Measurements from ENCODE around the gene LCE3C. TPM values are rescaled to one million over a fixed set of nuclear protein-coding genes. Genes with fewer than 3 reads are reported as not detected.
"Not testable (repeated sequence)": the region's sequence is repeated elsewhere in the genome, so short reads cannot be mapped to it uniquely, and the experiment has no call there.

LCE3C gene
- total RNA-seq, 1 experiment from 2014 or later, result not detected

DNA sequence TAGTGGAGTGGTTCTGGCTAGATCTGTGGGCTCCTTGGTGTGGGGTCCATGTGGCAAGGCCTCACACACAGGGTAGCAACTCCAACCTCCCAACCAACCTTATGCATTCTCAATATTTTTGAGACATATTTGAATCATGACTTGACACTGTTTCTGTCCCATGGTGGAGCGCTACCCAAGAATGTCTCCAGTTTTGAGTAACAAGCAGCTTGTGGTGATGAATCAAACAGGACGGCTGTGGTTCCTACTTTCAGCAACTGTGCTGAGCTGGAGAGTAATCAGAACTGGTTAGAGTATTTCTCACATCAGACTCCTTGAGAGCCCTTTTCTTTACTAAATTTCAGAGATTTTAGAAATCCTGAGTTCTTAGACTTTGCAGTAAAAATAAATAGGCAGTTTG, 22.9 kb upstream of the LCE3C start:
- Histone ChIP-seq H3K56ac (ENCODE audit: insufficient read length, low read depth, low read length) (no peak overlapping the region), H3K79me1 (ENCODE audit: insufficient read depth, low read depth, low read length, poor library complexity, severe bottlenecking) (no peaks in the 10 kb centered on the region), H3K4me1 (ENCODE audit: insufficient read depth, low read length) (no peaks in the 10 kb centered on the region), H4K5ac (ENCODE audit: insufficient read length, low read depth, low read length) (no peak overlapping the region), H3K27ac (ENCODE audit: insufficient read length, low read depth, low read length) (no peak overlapping the region), H2AK5ac (ENCODE audit: insufficient read length, low read length) (no peak overlapping the region), H3K18ac (ENCODE audit: insufficient read length, low read depth, low read length) (no peak overlapping the region), H3T11ph (ENCODE audit: low read length) (no peak overlapping the region), H2BK12ac (ENCODE audit: insufficient read length, low read depth, low read length) (no peak overlapping the region), H3K9me3 (ENCODE audit: control insufficient read depth, low read depth, low read length) (peaks cover 85% of the 10 kb centered on the region), H3K23me2 (ENCODE audit: insufficient read length, low read depth, low read length, poor library complexity, severe bottlenecking) (no peaks in the 10 kb centered on the region), H3K79me2 (ENCODE audit: insufficient read depth, low read length) (no peaks in the 10 kb centered on the region), H3K4me2 (ENCODE audit: insufficient read depth, insufficient read length, low read length) (no peak overlapping the region), H2BK15ac (ENCODE audit: low read depth, low read length) (no peak overlapping the region), H4K91ac (ENCODE audit: insufficient read length, low read depth, low read length) (no peak overlapping the region), H2BK5ac (ENCODE audit: insufficient read length, low read length) (no peak overlapping the region), H3K9ac (ENCODE audit: extremely low read depth, insufficient read length, low read length) (no peak overlapping the region), H2BK20ac (ENCODE audit: low read depth, low read length, poor library complexity, severe bottlenecking) (no peak overlapping the region), H3K14ac (ENCODE audit: insufficient read depth, low read length) (no peak overlapping the region), H2AFZ (ENCODE audit: low read length) (no peak overlapping the region), H2BK120ac (ENCODE audit: low read depth, low read length, poor library complexity, severe bottlenecking) (no peak overlapping the region), H3K4ac (ENCODE audit: low read depth, low read length) (no peak overlapping the region), H4K20me1 (ENCODE audit: control insufficient read depth, insufficient read depth, insufficient read length) (no peaks in the 10 kb centered on the region), H4K8ac (replicated peaks; ENCODE audit: insufficient read length, low read depth, low read length) (no peak overlapping the region), H3K27me3 (ENCODE audit: insufficient read depth, low read length) (no peaks in the 10 kb centered on the region), H3K23ac (ENCODE audit: insufficient read length, low read depth, low read length) (no peak overlapping the region)
- DNase-seq, result no peak
- no CpG with 5 or more reads among the region's 2 CpGs for WGBS (ENCODE audit: extremely low coverage, insufficient read length, low lambda C conversion rate)
- Mint-ChIP-seq H3K27me3 (ENCODE audit: low read depth) (peaks cover 4% of the 10 kb centered on the region), H3K4me1 (no peaks in the 10 kb centered on the region), H3K36me3 (ENCODE audit: insufficient read depth in 1 of 3, low read depth in 3 of 3) (peaks cover 0 to 37% (median 14%) of the 10 kb centered on the region in 3 experiments; a peak in 6 of 7 replicates), H3K4me3 (no peak overlapping the region), H3K9me3 (peaks cover 89 to 94% of the 10 kb centered on the region in 2 experiments), H3K27ac (no peak overlapping the region)
- TF ChIP-seq, protein P1, sequence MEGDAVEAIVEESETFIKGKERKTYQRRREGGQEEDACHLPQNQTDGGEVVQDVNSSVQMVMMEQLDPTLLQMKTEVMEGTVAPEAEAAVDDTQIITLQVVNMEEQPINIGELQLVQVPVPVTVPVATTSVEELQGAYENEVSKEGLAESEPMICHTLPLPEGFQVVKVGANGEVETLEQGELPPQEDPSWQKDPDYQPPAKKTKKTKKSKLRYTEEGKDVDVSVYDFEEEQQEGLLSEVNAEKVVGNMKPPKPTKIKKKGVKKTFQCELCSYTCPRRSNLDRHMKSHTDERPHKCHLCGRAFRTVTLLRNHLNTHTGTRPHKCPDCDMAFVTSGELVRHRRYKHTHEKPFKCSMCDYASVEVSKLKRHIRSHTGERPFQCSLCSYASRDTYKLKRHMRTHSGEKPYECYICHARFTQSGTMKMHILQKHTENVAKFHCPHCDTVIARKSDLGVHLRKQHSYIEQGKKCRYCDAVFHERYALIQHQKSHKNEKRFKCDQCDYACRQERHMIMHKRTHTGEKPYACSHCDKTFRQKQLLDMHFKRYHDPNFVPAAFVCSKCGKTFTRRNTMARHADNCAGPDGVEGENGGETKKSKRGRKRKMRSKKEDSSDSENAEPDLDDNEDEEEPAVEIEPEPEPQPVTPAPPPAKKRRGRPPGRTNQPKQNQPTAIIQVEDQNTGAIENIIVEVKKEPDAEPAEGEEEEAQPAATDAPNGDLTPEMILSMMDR (conservative IDR thresholded peaks at IDR 0.05), result no peak

DNA sequence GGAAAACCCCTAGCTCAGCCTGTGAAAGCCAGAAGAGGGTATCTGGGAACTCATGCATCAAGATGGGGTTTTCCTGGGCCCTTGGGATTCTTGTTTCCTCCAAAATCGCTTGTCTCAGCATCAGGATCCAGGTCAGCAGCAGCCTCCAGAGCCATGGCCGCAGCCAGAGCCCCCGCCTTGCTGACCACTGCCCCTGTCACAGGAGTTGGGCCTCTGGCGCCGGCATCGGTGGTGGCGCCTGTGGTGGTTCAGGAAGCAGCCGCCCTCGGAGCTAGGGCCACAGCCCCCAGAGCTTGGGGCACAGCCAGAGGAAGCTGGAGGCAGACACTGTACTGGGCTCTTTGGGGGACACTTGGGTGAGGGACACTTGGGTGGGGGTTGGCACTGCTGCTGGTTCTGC, 20.5 kb upstream of the LCE3C start:
- not testable (repeated sequence) for H2BK5ac ChIP-seq (ENCODE audit: insufficient read length, low read length); DNase-seq; H3K14ac ChIP-seq (ENCODE audit: insufficient read depth, low read length); H3K79me2 ChIP-seq (ENCODE audit: insufficient read depth, low read length); H3K4me1 Mint-ChIP-seq; H3K4me1 ChIP-seq (ENCODE audit: insufficient read depth, low read length); H2BK20ac ChIP-seq (ENCODE audit: low read depth, low read length, poor library complexity, severe bottlenecking); H2BK12ac ChIP-seq (ENCODE audit: insufficient read length, low read depth, low read length); H3K27me3 ChIP-seq (ENCODE audit: insufficient read depth, low read length); H4K5ac ChIP-seq (ENCODE audit: insufficient read length, low read depth, low read length); H3K56ac ChIP-seq (ENCODE audit: insufficient read length, low read depth, low read length); H4K91ac ChIP-seq (ENCODE audit: insufficient read length, low read depth, low read length); H3K4ac ChIP-seq (ENCODE audit: low read depth, low read length); H3K23ac ChIP-seq (ENCODE audit: insufficient read length, low read depth, low read length); H2AFZ ChIP-seq (ENCODE audit: low read length); H3K4me3 Mint-ChIP-seq; H3K23me2 ChIP-seq (ENCODE audit: insufficient read length, low read depth, low read length, poor library complexity, severe bottlenecking); H4K20me1 ChIP-seq (ENCODE audit: control insufficient read depth, insufficient read depth, insufficient read length); H3T11ph ChIP-seq (ENCODE audit: low read length); H2AK5ac ChIP-seq (ENCODE audit: insufficient read length, low read length); H3K4me2 ChIP-seq (ENCODE audit: insufficient read depth, insufficient read length, low read length); H3K27ac Mint-ChIP-seq; H2BK120ac ChIP-seq (ENCODE audit: low read depth, low read length, poor library complexity, severe bottlenecking); H3K9ac ChIP-seq (ENCODE audit: extremely low read depth, insufficient read length, low read length); H4K8ac ChIP-seq (replicated peaks; ENCODE audit: insufficient read length, low read depth, low read length); H3K18ac ChIP-seq (ENCODE audit: insufficient read length, low read depth, low read length); H3K27me3 Mint-ChIP-seq (ENCODE audit: low read depth); H2BK15ac ChIP-seq (ENCODE audit: low read depth, low read length); H3K27ac ChIP-seq (ENCODE audit: insufficient read length, low read depth, low read length); H3K79me1 ChIP-seq (ENCODE audit: insufficient read depth, low read depth, low read length, poor library complexity, severe bottlenecking)
- H3K9me3 ChIP-seq (ENCODE audit: control insufficient read depth, low read depth, low read length), result peaks cover 79% of the 10 kb centered on the region
- no CpG with 5 or more reads among the region's 9 CpGs for WGBS (ENCODE audit: extremely low coverage, insufficient read length, low lambda C conversion rate)
- Mint-ChIP-seq H3K36me3 (ENCODE audit: insufficient read depth in 1 of 3, low read depth in 3 of 3) (peaks cover 0 to 22% (median 4%) of the 10 kb centered on the region in 3 experiments; a peak in 6 of 7 replicates), H3K9me3 (peaks cover 89 to 95% of the 10 kb centered on the region in 2 experiments)
